H1 (cell line): ENCODE results near the gene SLIT3. TPM values are rescaled to one million over a fixed set of nuclear protein-coding genes. Genes with fewer than 3 reads are reported as not detected.

Experiments used
- CTCF ChIA-PET: fragments of 300-600 bp; sonication (Branson Sonifier 250); formaldehyde crosslinking; loops from one replicate; lab custom pipeline; 2021; ENCODE audit not compliant: partially characterized antibody; lab: Charles Lee
- POLR2A ChIA-PET: fragments of 300-600 bp; sonication (Branson Sonifier 250); formaldehyde crosslinking; loops from one replicate; lab custom pipeline; 2021; ENCODE audit warnings: inconsistent platforms; ENCODE audit not compliant: partially characterized antibody; lab: Charles Lee
- DNase-seq, 2 experiments: peaks; one replicate each; pipeline versions ENCODE4 v3.0.0 to v3.0.0-alpha.2; 2010 to 2022; ENCODE audit warnings: low spot score in 2 of 2, low read depth in 1 of 2, mixed read lengths in 1 of 2
- FAIRE-seq: peaks from 2 replicates; lab custom pipeline; 2011; peaks lifted over from hg19 to GRCh38; lab: Jason Lieb, UNC
- H2AFZ ChIP-seq: 2 replicates; pipeline ENCODE4 v1.8.1; 2012; ENCODE audit warnings: low read length, inconsistent platforms
- H2AK5ac ChIP-seq: 2 replicates; pipeline ENCODE4 v1.6.1; 2013; ENCODE audit warnings: low read depth, low read length
- H2BK120ac ChIP-seq: replicated peaks from 2 replicates; pipeline ENCODE3; 2013; ENCODE audit warnings: low read depth, low read length, inconsistent platforms
- H2BK12ac ChIP-seq: 2 replicates; pipeline ENCODE4 v1.6.1; 2013; ENCODE audit warnings: low read depth, low read length
- H2BK15ac ChIP-seq: 2 replicates; pipeline ENCODE4 v1.6.1; 2013; ENCODE audit warnings: low read length
- H2BK20ac ChIP-seq: 2 replicates; pipeline ENCODE4 v1.6.1; 2013; ENCODE audit warnings: low read length
- H2BK5ac ChIP-seq: 2 replicates; pipeline ENCODE4 v1.6.1; 2013; ENCODE audit warnings: low read depth, low read length
- H3K14ac ChIP-seq: 2 replicates; pipeline ENCODE4 v1.6.1; 2013; ENCODE audit warnings: inconsistent platforms; ENCODE audit not compliant: insufficient read length
- H3K18ac ChIP-seq: 2 replicates; pipeline ENCODE4 v1.6.1; 2013; ENCODE audit warnings: low read length; ENCODE audit errors: extremely low read depth
- H3K23ac ChIP-seq: 2 replicates; pipeline ENCODE4 v1.6.1; 2013; ENCODE audit warnings: inconsistent platforms; ENCODE audit not compliant: insufficient read length
- H3K23me2 ChIP-seq: 2 replicates; pipeline ENCODE4 v1.6.1; 2013; ENCODE audit warnings: low read depth, low read length
- H3K27ac ChIP-seq: 2 replicates; pipeline ENCODE4 v1.6.1; 2011; ENCODE audit warnings: low read depth, low read length, inconsistent platforms
- H3K27me3 ChIP-seq, 4 experiments: replicated peaks in 1 of 4; 1 replicate in 1 of 4; 2 replicates in 3 of 4; pipeline versions ENCODE4 v1.6.1 to v1.8.1; 2011 to 2013; ENCODE audit warnings: low read length in 3 of 4, mild to moderate bottlenecking in 3 of 4, inconsistent platforms in 2 of 4, mixed read lengths in 2 of 4, moderate library complexity in 1 of 4; ENCODE audit not compliant: control insufficient read depth in 3 of 4, insufficient read depth in 3 of 4; ENCODE audit errors: extremely low read depth in 1 of 4
- H3K36me3 ChIP-seq, 4 experiments: 2 replicates each; pipeline versions ENCODE4 v1.6.1 to v1.8.1; 2011 to 2013; ENCODE audit warnings: mild to moderate bottlenecking in 4 of 4, low read length in 3 of 4, moderate library complexity in 2 of 4, control low read depth in 1 of 4, inconsistent platforms in 1 of 4; ENCODE audit not compliant: insufficient read depth in 4 of 4, control insufficient read depth in 2 of 4
- H3K4ac ChIP-seq: replicated peaks from 2 replicates; pipeline ENCODE3; 2013; ENCODE audit warnings: low read length, low read depth, mixed read lengths, inconsistent platforms; ENCODE audit not compliant: insufficient read length
- H3K4me1 ChIP-seq, 4 experiments: replicated peaks in 1 of 4; 1 replicate in 1 of 4; 2 replicates in 3 of 4; pipeline versions ENCODE4 v1.6.1 to v1.8.1; 2011 to 2013; ENCODE audit warnings: low read length in 3 of 4, inconsistent platforms in 2 of 4, mixed read lengths in 1 of 4; ENCODE audit not compliant: insufficient read depth in 4 of 4, control insufficient read depth in 3 of 4
- H3K4me2 ChIP-seq, 2 experiments: 2 replicates each; pipeline versions ENCODE4 v1.6.1 to v1.8.1; 2011 to 2013; ENCODE audit warnings: low read depth in 2 of 2, low read length in 2 of 2, control low read depth in 1 of 2, inconsistent platforms in 1 of 2, mild to moderate bottlenecking in 1 of 2; ENCODE audit not compliant: insufficient read depth in 1 of 2
- H3K4me3 ChIP-seq, 4 experiments: fragments of 200-600, 300-600 bp in 1 of 4; sonication (generic), shearing (Covaris generic), sonication (Bioruptor Twin) in 1 of 4; 2 replicates each; pipeline versions ENCODE4 v1.5.1 to v1.8.1; 2011 to 2016; ENCODE audit warnings: low read length in 4 of 4, low read depth in 3 of 4, control low read depth in 2 of 4, inconsistent platforms in 2 of 4, mild to moderate bottlenecking in 2 of 4, mixed read lengths in 1 of 4, moderate library complexity in 1 of 4; ENCODE audit not compliant: insufficient read depth in 2 of 4; ENCODE audit errors: extremely low read depth in 1 of 4
- H3K56ac ChIP-seq: replicated peaks from 2 replicates; pipeline ENCODE3; 2013; ENCODE audit warnings: low read depth, mild to moderate bottlenecking, mixed read lengths, low read length, inconsistent platforms; ENCODE audit not compliant: insufficient read length
- H3K79me1 ChIP-seq: 2 replicates; pipeline ENCODE4 v1.6.1; 2013; ENCODE audit warnings: low read depth, low read length, control low read depth
- H3K79me2 ChIP-seq, 2 experiments: 2 replicates each; pipeline versions ENCODE4 v1.6.1 to v1.8.1; 2012 to 2013; ENCODE audit warnings: low read length in 2 of 2, mild to moderate bottlenecking in 2 of 2, inconsistent platforms in 1 of 2; ENCODE audit not compliant: insufficient read depth in 2 of 2, control insufficient read depth in 1 of 2
- H3K9ac ChIP-seq, 4 experiments: replicated peaks in 1 of 4; 1 replicate in 1 of 4; 2 replicates in 3 of 4; pipeline versions ENCODE4 v1.6.1 to v1.8.1; 2011 to 2013; ENCODE audit warnings: low read depth in 3 of 4, low read length in 3 of 4, control low read depth in 2 of 4, mild to moderate bottlenecking in 2 of 4, moderate library complexity in 2 of 4, inconsistent platforms in 1 of 4; ENCODE audit errors: extremely low read depth in 1 of 4
- H3K9me3 ChIP-seq, 2 experiments: 2 replicates each; pipeline versions ENCODE4 v1.6.1 to v1.8.1; 2012 to 2013; ENCODE audit warnings: mild to moderate bottlenecking in 2 of 2, moderate library complexity in 2 of 2, control low read depth in 1 of 2, inconsistent platforms in 1 of 2, low read depth in 1 of 2, low read length in 1 of 2, mixed read lengths in 1 of 2; ENCODE audit not compliant: insufficient read depth in 2 of 2
- H4K20me1 ChIP-seq, 2 experiments: replicated peaks in 1 of 2; 2 replicates each; pipeline versions ENCODE3 to v1.8.1; 2011 to 2013; ENCODE audit warnings: inconsistent platforms in 2 of 2, low read length in 2 of 2, mild to moderate bottlenecking in 1 of 2; ENCODE audit not compliant: insufficient read depth in 2 of 2, control insufficient read depth in 1 of 2
- H4K5ac ChIP-seq: 2 replicates; pipeline ENCODE4 v1.6.1; 2013; ENCODE audit warnings: low read length, low read depth, mixed read lengths, inconsistent platforms; ENCODE audit not compliant: insufficient read length
- H4K8ac ChIP-seq: 2 replicates; pipeline ENCODE4 v1.8.0; 2013; ENCODE audit warnings: mild to moderate bottlenecking, moderate library complexity, low read length, inconsistent platforms; ENCODE audit not compliant: insufficient read depth; ENCODE audit errors: extremely low read depth
- H4K91ac ChIP-seq: replicated peaks from 2 replicates; pipeline ENCODE3; 2013; ENCODE audit warnings: low read length, mixed read lengths, inconsistent platforms; ENCODE audit not compliant: insufficient read length
- POU5F1 ChIP-seq: IDR thresholded peaks from 2 replicates; pipeline ENCODE4 v1.6.1; 2011; ENCODE audit warnings: low read depth, mild to moderate bottlenecking, low read length, moderate library complexity
- RAD21 ChIP-seq, 2 experiments: IDR thresholded peaks in 1 of 2; conservative IDR thresholded peaks in 1 of 2; 2 replicates each; pipeline ENCODE4 v1.6.1; 2011; ENCODE audit warnings: low read depth in 2 of 2, low read length in 2 of 2, improper control_type of control experiment in 1 of 2, inconsistent platforms in 1 of 2, mild to moderate bottlenecking in 1 of 2, moderate library complexity in 1 of 2
- RFX5 ChIP-seq: IDR thresholded peaks from 2 replicates; pipeline ENCODE4 v1.6.1; 2011; ENCODE audit warnings: low read depth, low read length, improper control_type of control experiment, borderline replicate concordance
- WGBS, 2 experiments: shearing (Covaris generic) in 1 of 2; methylation state at CpG; one replicate each; pipeline versions ENCODE4 v1.1.6 to v1.1.7; 2013 to 2015; ENCODE audit warnings: low lambda C conversion rate in 2 of 2, mixed read lengths in 2 of 2, inconsistent platforms in 1 of 2, low coverage in 1 of 2, missing lambda C conversion rate in 1 of 2; ENCODE audit not compliant: insufficient replicate concordance in 2 of 2, insufficient coverage in 1 of 2, insufficient read length in 1 of 2; ENCODE audit errors: extremely low coverage in 1 of 2, missing lambda C conversion rate in 1 of 2; 5-methylcytosine and 5-hydroxymethylcytosine counted together
- polyA plus RNA-seq, 7 experiments: library from polyadenylated mRNA; depleted of rRNA in 3 of 7; stranded (reverse) in 5 of 7; unstranded in 2 of 7; fragments of >200 nt in 5 of 7; fragments of 200-250 nt in 2 of 7; gene quantifications; 1 replicate in 5 of 7; 2 replicates in 1 of 7; 4 replicates in 1 of 7; pipeline versions ENCODE4 v1.2.1 to v1.2.3, GENCODE V29; 2011 to 2013; ENCODE audit warnings: missing spikeins in 2 of 7, mixed read lengths in 2 of 7
- total RNA-seq: library from RNA; stranded (reverse); fragmentation: NEBNext Ultra II Directional; extraction: Animal tissue kit (Norgen Biotek cat#: 25700); gene quantifications from 2 replicates; pipeline ENCODE4 v1.2.1, GENCODE V29; 2021
- TF ChIP-seq, protein P1 (sequence below), 3 experiments: IDR thresholded peaks; 1 replicate in 2 of 3; 2 replicates in 1 of 3; pipeline versions ENCODE4 v1.5.1 to v1.6.1; 2011; ENCODE audit warnings: low read length in 3 of 3, mild to moderate bottlenecking in 3 of 3, inconsistent platforms in 2 of 3, low read depth in 1 of 3, moderate library complexity in 1 of 3; ENCODE audit not compliant: insufficient read depth in 1 of 3; ENCODE audit errors: control extremely low read depth in 1 of 3

Gene SLIT3
- total and polyA plus RNA-seq, 2 of the 8 experiments (the other 6 are each of a cell fraction or from before 2014, with no cell fraction given): 1.1 to 1.2 TPM

GRCh38 chr5:168681556-168682183 lies 619.3 kb downstream of the SLIT3 start:
- no peak overlapping the region for H3K4me2 ChIP-seq
- ChIA-PET CTCF (interaction anchor here (0.6 to 5.4 kb wide), 13 partner anchors 8 to 882 kb away, joined by 3 to 18 read pairs (median 4); no protein-coding TSS in a partner anchor), POLR2A (no interaction called here)
- no peaks in the 10 kb centered on the region for H3K79me1 ChIP-seq
- H3K4me1 ChIP-seq: no peaks in the 10 kb centered on the region; a peak in 1 of 7 replicates
- TF ChIP-seq RFX5 (no peak), RAD21 (IDR thresholded peaks at IDR 0.05 in 1 of 2, conservative IDR thresholded peaks at IDR 0.05 in 1 of 2; ENCODE audit: low read depth in 2 of 2, low read length in 2 of 2) (peak in 1 of 2 experiments; percentile 27; a peak in 1 of 4 replicates), POU5F1 (no peak)
- TF ChIP-seq, protein P1, sequence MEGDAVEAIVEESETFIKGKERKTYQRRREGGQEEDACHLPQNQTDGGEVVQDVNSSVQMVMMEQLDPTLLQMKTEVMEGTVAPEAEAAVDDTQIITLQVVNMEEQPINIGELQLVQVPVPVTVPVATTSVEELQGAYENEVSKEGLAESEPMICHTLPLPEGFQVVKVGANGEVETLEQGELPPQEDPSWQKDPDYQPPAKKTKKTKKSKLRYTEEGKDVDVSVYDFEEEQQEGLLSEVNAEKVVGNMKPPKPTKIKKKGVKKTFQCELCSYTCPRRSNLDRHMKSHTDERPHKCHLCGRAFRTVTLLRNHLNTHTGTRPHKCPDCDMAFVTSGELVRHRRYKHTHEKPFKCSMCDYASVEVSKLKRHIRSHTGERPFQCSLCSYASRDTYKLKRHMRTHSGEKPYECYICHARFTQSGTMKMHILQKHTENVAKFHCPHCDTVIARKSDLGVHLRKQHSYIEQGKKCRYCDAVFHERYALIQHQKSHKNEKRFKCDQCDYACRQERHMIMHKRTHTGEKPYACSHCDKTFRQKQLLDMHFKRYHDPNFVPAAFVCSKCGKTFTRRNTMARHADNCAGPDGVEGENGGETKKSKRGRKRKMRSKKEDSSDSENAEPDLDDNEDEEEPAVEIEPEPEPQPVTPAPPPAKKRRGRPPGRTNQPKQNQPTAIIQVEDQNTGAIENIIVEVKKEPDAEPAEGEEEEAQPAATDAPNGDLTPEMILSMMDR (IDR thresholded peaks at IDR 0.05; ENCODE audit: control extremely low read depth in 1 of 3, insufficient read depth in 1 of 3, low read depth in 1 of 3, low read length in 3 of 3): peak in 1 of 3 experiments; percentile 18; a peak in 1 of 4 replicates
- H2AFZ ChIP-seq: no peak overlapping the region
- H2BK20ac ChIP-seq: no peak overlapping the region
- H3K23me2 ChIP-seq: no peaks in the 10 kb centered on the region
- no peak overlapping the region for H3K4ac ChIP-seq
- no peaks in the 10 kb centered on the region for H3K9me3 ChIP-seq
- FAIRE-seq (no peak), DNase-seq (no peak)
- no peaks in the 10 kb centered on the region for H3K27me3 ChIP-seq
- H3K23ac ChIP-seq: no peak overlapping the region
- H2BK12ac ChIP-seq: no peak overlapping the region
- 0 out of 2 replicates have a peak overlapping the region, but pooled peaks have one; percentile 61 for H2BK15ac ChIP-seq
- no peaks in the 10 kb centered on the region for H3K36me3 ChIP-seq
- no peak overlapping the region for H2AK5ac ChIP-seq
- H4K20me1 ChIP-seq: no peaks in the 10 kb centered on the region
- whole genome bisulfite sequencing, 2 experiments: 74% methylated on average over 4 of the region's 4 CpGs; no CpG with 5 or more reads in 1 of the 2 experiments
- H4K5ac ChIP-seq: no peak overlapping the region
- H2BK120ac ChIP-seq: no peak overlapping the region
- H4K8ac ChIP-seq: no peak overlapping the region
- H4K91ac ChIP-seq: no peak overlapping the region
- no peak overlapping the region for H3K9ac ChIP-seq
- no peak overlapping the region for H3K18ac ChIP-seq
- H3K4me3 ChIP-seq: no peak overlapping the region
- no peak overlapping the region for H3K27ac ChIP-seq
- H3K79me2 ChIP-seq: no peaks in the 10 kb centered on the region
- H3K14ac ChIP-seq: no peak overlapping the region
- H2BK5ac ChIP-seq: no peak overlapping the region
- H3K56ac ChIP-seq: no peak overlapping the region
